ENCODE results near the gene TNFRSF17. TPM values are rescaled to one million over a fixed set of nuclear protein-coding genes. Genes with fewer than 3 reads are reported as not detected.

The TNFRSF17 gene
- total and polyA plus RNA-seq, 2 experiments from 2014 or later: not detected

DNA sequence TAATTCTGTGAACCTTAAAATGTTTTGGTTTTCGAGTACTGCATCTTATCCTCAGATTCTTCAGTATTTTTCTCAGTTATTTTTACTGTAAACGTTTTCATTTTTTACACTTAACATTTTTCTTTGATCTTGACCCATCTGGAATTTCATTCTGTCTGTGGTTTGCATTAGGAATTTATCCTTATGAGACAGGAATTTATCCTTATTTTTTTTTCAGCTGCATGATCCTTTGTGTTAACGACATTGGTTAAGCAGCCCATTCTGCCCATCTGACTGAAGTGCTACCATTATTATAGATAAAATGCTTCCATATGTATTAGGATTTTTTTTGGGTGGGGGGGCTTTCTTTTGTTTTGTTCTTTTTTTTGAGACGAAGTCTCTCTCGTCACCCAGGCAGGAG, 52.5 kb downstream of the TNFRSF17 start:
- H4K20me1 ChIP-seq (ENCODE audit: insufficient read depth): no peaks in the 10 kb centered on the region
- H3K27me3 ChIP-seq (replicated peaks; ENCODE audit: insufficient read depth): no peaks in the 10 kb centered on the region
- peak overlapping the region; percentile 34 for H3K4me2 ChIP-seq (ENCODE audit: unreplicated experiment)
- H3K9me3 ChIP-seq (ENCODE audit: low read depth): no peaks in the 10 kb centered on the region
- no peak overlapping the region for H2AFZ ChIP-seq
- peaks cover 4% of the 10 kb centered on the region for H3K79me2 ChIP-seq (ENCODE audit: insufficient read depth)
- H3K9ac ChIP-seq: no peak overlapping the region
- H3F3A ChIP-seq (ENCODE audit: insufficient read depth): peaks cover 22% of the 10 kb centered on the region
- DNase-seq: peak; percentile 62
- H3K4me3 ChIP-seq: no peak overlapping the region
- WGBS, 2 experiments (ENCODE audit: low coverage in 1 of 2, low lambda C conversion rate in 2 of 2, missing lambda C conversion rate in 2 of 2): 61 to 64% methylated on average over 5 of the region's 5 CpGs
- no peak overlapping the region for H3K27ac ChIP-seq
- H3K4me1 ChIP-seq (ENCODE audit: insufficient read depth): peaks cover 20% of the 10 kb centered on the region
- H3K36me3 ChIP-seq (ENCODE audit: low read depth): no peaks in the 10 kb centered on the region
- in situ Hi-C loops (cut with MboI): no loop called here
- TF ChIP-seq EZH2phosphoT487 (IDR thresholded peaks at IDR 0.05; ENCODE audit: insufficient read depth, low read depth) (no peak), EZH2 (IDR thresholded peaks at IDR 0.05; ENCODE audit: insufficient read depth, poor library complexity, severe bottlenecking) (no peak)
- H3K9me2 ChIP-seq (ENCODE audit: insufficient read depth): no peaks in the 10 kb centered on the region

Small RNA genes within 50 kb of the gene (small RNA-seq; reads per million reads assigned to genes)
- gene AC007216.5 (ENCODE audit: low read depth, low replicate concordance): not detected
- gene UBL5P4 (ENCODE audit: low read depth, low replicate concordance): not detected

Other genes with a start within 250 kb of the TNFRSF17 start
- gene TXNDC11, start 222.4 kb upstream of the TNFRSF17 start, total RNA-seq (2014; rRNA removed; shearing (Covaris generic)): 24.5 and 28.6 TPM in 2 replicates
- gene TXNDC11, start 222.4 kb upstream of the TNFRSF17 start, polyA plus RNA-seq (2016; fragmentation: Nextera tagmentation; extraction: Ambion mirVana): 24.4 and 25.9 TPM in 2 replicates
- 30.7 and 33.6 TPM in 2 replicates for gene ZC3H7A, start 168.0 kb upstream of the TNFRSF17 start, total RNA-seq (2014; rRNA removed; shearing (Covaris generic))
- 48.0 and 49.7 TPM in 2 replicates for gene ZC3H7A, start 168.0 kb upstream of the TNFRSF17 start, polyA plus RNA-seq (2016; fragmentation: Nextera tagmentation; extraction: Ambion mirVana)
- gene RSL1D1, start 113.7 kb upstream of the TNFRSF17 start, total RNA-seq (2014; rRNA removed; shearing (Covaris generic)): 150 and 213 TPM in 2 replicates
- 240 and 274 TPM in 2 replicates for gene RSL1D1, start 113.7 kb upstream of the TNFRSF17 start, polyA plus RNA-seq (2016; fragmentation: Nextera tagmentation; extraction: Ambion mirVana)
- 72.8 and 78.7 TPM in 2 replicates for gene GSPT1, start 49.3 kb upstream of the TNFRSF17 start, total RNA-seq (2014; rRNA removed; shearing (Covaris generic))
- 108 and 112 TPM in 2 replicates for gene GSPT1, start 49.3 kb upstream of the TNFRSF17 start, polyA plus RNA-seq (2016; fragmentation: Nextera tagmentation; extraction: Ambion mirVana)
- gene NPIPB2, start 23.2 kb upstream of the TNFRSF17 start, total RNA-seq (2014; rRNA removed; shearing (Covaris generic)): 0.65 TPM in 1 of 2 replicates, not detected in the other
- 1.9 and 2.0 TPM in 2 replicates for gene NPIPB2, start 23.2 kb upstream of the TNFRSF17 start, polyA plus RNA-seq (2016; fragmentation: Nextera tagmentation; extraction: Ambion mirVana)
- gene SNX29, start 11.5 kb downstream of the TNFRSF17 start, total RNA-seq (2014; rRNA removed; shearing (Covaris generic)): 14.5 and 16.4 TPM in 2 replicates
- gene SNX29, start 11.5 kb downstream of the TNFRSF17 start, polyA plus RNA-seq (2016; fragmentation: Nextera tagmentation; extraction: Ambion mirVana): 20.4 and 23.5 TPM in 2 replicates